Upper lobe of left lung (tissue), 6 donors: ENCODE results near the gene BARX1. TPM values are rescaled to one million over a fixed set of nuclear protein-coding genes. Genes with fewer than 3 reads are reported as not detected.
"Not testable (repeated sequence)": the region's sequence is repeated elsewhere in the genome, so short reads cannot be mapped to it uniquely, and the experiment has no call there.

ENCODE experiments used
- ATAC-seq, 2 donors: fragments of 200-7000 bp; cut with Tn5 transposase; one replicate each; pipeline ENCODE4 v1.9.1; 2022; ENCODE audit warnings: mild to moderate bottlenecking in 2 of 2, moderate library complexity in 2 of 2; ENCODE audit not compliant: low FRiP score in 2 of 2
- DNase-seq, 2 donors: peaks; one replicate each; pipeline ENCODE4 v3.0.0-alpha.2; 2019 to 2020
- H3K27ac ChIP-seq, 4 donors: fragments of 200-600 bp; sonication (generic); one replicate each; pipeline ENCODE4 v1.5.1; 2016 to 2019
- H3K27me3 ChIP-seq, 4 donors: fragments of 200-600 bp; sonication (generic); one replicate each; pipeline ENCODE4 v1.5.1; 2017 to 2019
- H3K36me3 ChIP-seq, 4 donors: fragments of 200-600 bp; sonication (generic); one replicate each; pipeline ENCODE4 v1.5.1; 2016 to 2019
- H3K4me1 ChIP-seq, 4 donors: fragments of 200-600 bp; sonication (generic); one replicate each; pipeline ENCODE4 v1.5.1; 2018 to 2019
- H3K4me3 ChIP-seq, 4 donors: fragments of 200-600 bp; sonication (generic); one replicate each; pipeline ENCODE4 v1.5.1; 2017 to 2019; ENCODE audit warnings: mild to moderate bottlenecking in 2 of 4, moderate library complexity in 1 of 4
- H3K9me3 ChIP-seq, 4 donors: fragments of 200-600 bp; sonication (generic); one replicate each; pipeline ENCODE4 v1.5.1; 2018 to 2019
- CTCF ChIP-seq, 6 experiments: fragments of 450-650 bp in 4 of 6; fragments of 200-600 bp in 2 of 6; sonication (generic) in 2 of 6; IDR thresholded peaks; one replicate each; pipeline ENCODE4 v1.5.1; 2016 to 2019; ENCODE audit warnings: antibody characterized with exemption in 6 of 6
- EP300 ChIP-seq, 4 donors: sonication (generic); formaldehyde crosslinking; IDR thresholded peaks; one replicate each; pipeline ENCODE4 v1.5.1; 2017; ENCODE audit warnings: antibody characterized with exemption in 4 of 4, control low read depth in 2 of 4
- POLR2A ChIP-seq, 4 donors: fragments of 450-650 bp; IDR thresholded peaks; one replicate each; pipeline ENCODE4 v1.5.1; 2016 to 2017; ENCODE audit warnings: antibody characterized with exemption in 4 of 4, mild to moderate bottlenecking in 2 of 4
- POLR2AphosphoS5 ChIP-seq, 2 donors: sonication (generic); formaldehyde crosslinking; IDR thresholded peaks; one replicate each; pipeline ENCODE4 v1.5.1; 2017; ENCODE audit warnings: antibody characterized with exemption in 2 of 2
- WGBS, 2 donors: methylation state at CpG; one replicate each; pipeline ENCODE4 v1.1.5; 2017 to 2018; 5-methylcytosine and 5-hydroxymethylcytosine counted together
- total RNA-seq, 6 donors: library from RNA; depleted of rRNA in 4 of 6; stranded (reverse); fragments of >200 nt in 4 of 6; gene quantifications; one replicate each; pipeline versions ENCODE4 v1.1.0 to v1.2.1, GENCODE V29; 2016 to 2021
- donor health status: DM: no; HTN: no; CAD: no; lungs with moderate emphysema.
- donor health status: DM: no; HTN: yes; CAD: no; lungs with severe emphysema.

The BARX1 gene
- total RNA-seq, 6 donors from 2014 or later = not detected

GRCh38 chr9:93976081-93976480 is 20.9 kb upstream of the BARX1 start:
- H3K4me3 ChIP-seq = no peak overlapping the region
- no peaks in the 10 kb centered on the region for H3K36me3 ChIP-seq
- H3K27ac ChIP-seq = no peak overlapping the region
- no peak for TF ChIP-seq POLR2A (IDR thresholded peaks at IDR 0.05)
- TF ChIP-seq EP300 (IDR thresholded peaks at IDR 0.05) = no peak
- no peak for TF ChIP-seq CTCF (IDR thresholded peaks at IDR 0.05)
- no peak for TF ChIP-seq POLR2AphosphoS5 (IDR thresholded peaks at IDR 0.05)
- no peaks in the 10 kb centered on the region for H3K4me1 ChIP-seq
- no peaks in the 10 kb centered on the region for H3K27me3 ChIP-seq
- ATAC-seq = no peak
- peaks cover 0 to 16% (median 2%) of the 10 kb centered on the region in 4 donors for H3K9me3 ChIP-seq
- 88 to 91% methylated on average over 3 of the region's 3 CpGs for WGBS, 2 donors
- no peak for DNase-seq

DNA sequence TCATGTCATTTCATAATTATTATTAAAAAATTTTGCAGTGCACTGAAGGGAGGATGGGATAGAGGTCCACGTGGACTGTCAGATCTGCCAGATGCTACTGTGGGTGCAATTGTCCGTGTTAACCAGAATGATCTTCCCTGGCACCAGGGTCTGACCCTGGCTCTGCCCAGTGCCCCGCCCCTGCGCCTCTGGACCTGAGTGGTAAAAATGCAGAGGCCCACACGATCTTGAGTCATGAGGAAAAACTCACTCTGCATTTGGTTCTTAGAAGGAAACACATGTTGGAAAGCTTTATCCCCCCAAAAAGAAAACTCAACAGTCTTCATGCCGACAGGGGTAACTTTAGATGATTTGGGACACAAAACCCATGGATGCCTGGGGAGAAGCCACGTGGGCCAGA is 20.1 kb upstream of the BARX1 start:
- ATAC-seq (no peak), DNase-seq (no peak)
- Histone ChIP-seq H3K27ac (no peak overlapping the region), H3K9me3 (peaks cover 0 to 16% (median 2%) of the 10 kb centered on the region in 4 donors), H3K36me3 (no peaks in the 10 kb centered on the region), H3K27me3 (no peaks in the 10 kb centered on the region), H3K4me1 (no peaks in the 10 kb centered on the region), H3K4me3 (no peak overlapping the region)
- WGBS, 2 donors = 75 to 87% methylated on average over 6 to 7 of the region's 7 CpGs
- TF ChIP-seq EP300 (IDR thresholded peaks at IDR 0.05) (no peak), POLR2AphosphoS5 (IDR thresholded peaks at IDR 0.05) (no peak), CTCF (IDR thresholded peaks at IDR 0.05) (no peak), POLR2A (IDR thresholded peaks at IDR 0.05) (no peak)

DNA sequence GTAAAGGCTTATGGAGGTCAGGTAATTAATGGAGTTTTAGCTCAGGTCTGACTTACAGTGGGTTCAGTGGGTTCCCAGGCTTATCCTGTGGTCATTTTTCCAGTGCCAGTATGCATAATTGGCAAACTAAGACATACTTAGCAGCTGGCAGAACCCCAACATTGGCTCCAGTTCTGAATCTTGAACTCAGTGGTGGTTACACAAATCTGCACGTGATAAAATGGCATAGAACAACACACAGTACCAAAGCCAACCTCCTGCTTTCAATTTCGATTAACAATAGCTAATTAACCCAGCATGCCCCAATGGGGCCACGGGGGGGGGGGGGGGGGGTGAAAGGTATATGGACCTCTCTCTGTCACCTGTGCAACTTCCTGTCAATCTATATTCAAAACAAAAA is 19.0 kb upstream of the BARX1 start:
- ATAC-seq (no peak), DNase-seq (no peak)
- WGBS, 2 donors = 14 to 51% methylated on average over 3 of the region's 3 CpGs
- Histone ChIP-seq H3K4me3 (no peak overlapping the region), H3K36me3 (no peaks in the 10 kb centered on the region), H3K4me1 (no peaks in the 10 kb centered on the region), H3K27ac (no peak overlapping the region), H3K9me3 (peaks cover 0 to 16% (median 2%) of the 10 kb centered on the region in 4 donors), H3K27me3 (no peaks in the 10 kb centered on the region)
- no peak for TF ChIP-seq POLR2AphosphoS5 (IDR thresholded peaks at IDR 0.05)
- TF ChIP-seq POLR2A (IDR thresholded peaks at IDR 0.05) = no peak
- no peak for TF ChIP-seq CTCF (IDR thresholded peaks at IDR 0.05)
- TF ChIP-seq EP300 (IDR thresholded peaks at IDR 0.05) = no peak

- not testable (repeated sequence) for H3K4me3 ChIP-seq, DNase-seq, ATAC-seq, H3K4me1 ChIP-seq, H3K36me3 ChIP-seq, H3K27me3 ChIP-seq, H3K27ac ChIP-seq
- WGBS, 2 donors = 90 to 96% methylated on average over 3 of the region's 3 CpGs
- H3K9me3 ChIP-seq = peaks cover 0 to 16% (median 2%) of the 10 kb centered on the region in 4 donors
These were observed 17.5 kb upstream of the BARX1 start for GRCh38 chr9:93972655-93973054.

GRCh38 chr9:93969328-93969661 is 14.1 kb upstream of the BARX1 start:
- ATAC-seq (no peak), DNase-seq (no peak)
- H3K4me1 ChIP-seq = no peaks in the 10 kb centered on the region
- H3K27ac ChIP-seq = no peak overlapping the region
- WGBS, 2 donors = 87 to 94% methylated on average over 3 of the region's 3 CpGs
- H3K27me3 ChIP-seq = no peaks in the 10 kb centered on the region
- H3K9me3 ChIP-seq = peaks cover 0 to 16% (median 2%) of the 10 kb centered on the region in 4 donors
- no peaks in the 10 kb centered on the region for H3K36me3 ChIP-seq
- TF ChIP-seq CTCF (IDR thresholded peaks at IDR 0.05) = no peak
- no peak for TF ChIP-seq POLR2AphosphoS5 (IDR thresholded peaks at IDR 0.05)
- TF ChIP-seq POLR2A (IDR thresholded peaks at IDR 0.05) = no peak
- TF ChIP-seq EP300 (IDR thresholded peaks at IDR 0.05) = no peak
- H3K4me3 ChIP-seq = no peak overlapping the region
